Renal cortical epithelial cell (primary cell): Measurements from ENCODE around the gene LRRC4B. TPM values are rescaled to one million over a fixed set of nuclear protein-coding genes. Genes with fewer than 3 reads are reported as not detected.
"Not testable (repeated sequence)": the region's sequence is repeated elsewhere in the genome, so short reads cannot be mapped to it uniquely, and the experiment has no call there.

Experiments
- DNase-seq: peaks from one replicate; pipeline ENCODE4 v3.0.0-alpha.2; 2011; ENCODE audit warnings: low read depth
- total RNA-seq: library from RNA; depleted of rRNA; stranded (reverse); fragments of >200 nt; gene quantifications from 2 replicates; pipeline ENCODE4 v1.2.3, GENCODE V29; 2014

Gene LRRC4B
- total RNA-seq, 1 donor from 2014 or later, result 0.30 TPM

GRCh38 chr19:50552540-50552939, 15.7 kb downstream of the LRRC4B start:
- no peak for DNase-seq

- no peak for DNase-seq
These were observed 16.5 kb downstream of the LRRC4B start for GRCh38 chr19:50551715-50552187.

GRCh38 chr19:50551034-50551714, 17.1 kb downstream of the LRRC4B start:
- DNase-seq, result no peak

- no peak for DNase-seq
These were observed 17.7 kb downstream of the LRRC4B start for GRCh38 chr19:50550594-50550966.

GRCh38 chr19:50549927-50550593, 18.2 kb downstream of the LRRC4B start:
- no peak for DNase-seq

GRCh38 chr19:50549059-50549926, 18.9 kb downstream of the LRRC4B start:
- no peak for DNase-seq

GRCh38 chr19:50548191-50549058, 19.8 kb downstream of the LRRC4B start:
- no peak for DNase-seq

GRCh38 chr19:50547385-50548190, 20.6 kb downstream of the LRRC4B start:
- DNase-seq, result no peak

- DNase-seq, result no peak
These were observed 21.6 kb downstream of the LRRC4B start for GRCh38 chr19:50546527-50547221.

- no peak for DNase-seq
These were observed 25.3 kb downstream of the LRRC4B start for GRCh38 chr19:50542943-50543342.

- DNase-seq, result peak; percentile 43
These were observed 30.4 kb downstream of the LRRC4B start for GRCh38 chr19:50537769-50538230.

- DNase-seq, result no peak
These were observed 30.9 kb downstream of the LRRC4B start for GRCh38 chr19:50537306-50537685.

GRCh38 chr19:50536662-50537305, 31.5 kb downstream of the LRRC4B start:
- no peak for DNase-seq

- no peak for DNase-seq
These were observed 32.5 kb downstream of the LRRC4B start for GRCh38 chr19:50535672-50536187.

GRCh38 chr19:50534478-50534877, 33.8 kb downstream of the LRRC4B start:
- DNase-seq, result no peak

GRCh38 chr19:50532952-50533351, 35.3 kb downstream of the LRRC4B start:
- no peak for DNase-seq

GRCh38 chr19:50531171-50531612, 37.0 kb downstream of the LRRC4B start:
- DNase-seq, result no peak

GRCh38 chr19:50528052-50528451, 40.2 kb downstream of the LRRC4B start:
- DNase-seq, result not testable (repeated sequence)

- DNase-seq, result no peak
These were observed 45.4 kb downstream of the LRRC4B start for GRCh38 chr19:50522881-50523280.
